GM23338 (cell line): Measurements from ENCODE around the gene YBX2. TPM values are rescaled to one million over a fixed set of nuclear protein-coding genes. Genes with fewer than 3 reads are reported as not detected.
"Not testable (repeated sequence)": the region's sequence is repeated elsewhere in the genome, so short reads cannot be mapped to it uniquely, and the experiment has no call there.

Experiments
- ATAC-seq: fragments of 200-7000 bp; cut with Tn5 transposase; 3 replicates; pipeline ENCODE4 v1.9.1; 2020
- DNase-seq: peaks from one replicate; pipeline ENCODE4 v3.0.0-alpha.2; 2015; ENCODE audit warnings: low spot score
- H2AFZ ChIP-seq: fragments of 200-600 bp; sonication (generic); 2 replicates; pipeline ENCODE4 v1.8.0; 2016; ENCODE audit warnings: antibody characterized with exemption, mild to moderate bottlenecking, moderate library complexity
- H3F3A ChIP-seq: fragments of 200-600 bp; sonication (generic); replicated peaks from 2 replicates; pipeline ENCODE4 v1.8.0; 2017; ENCODE audit warnings: antibody characterized with exemption, mixed run types, low read depth
- H3K27ac ChIP-seq: fragments of 200-600 bp; sonication (generic); 2 replicates; pipeline ENCODE4 v1.6.1; 2016; ENCODE audit warnings: low read depth
- H3K27me3 ChIP-seq: fragments of 200-600 bp; sonication (generic); 2 replicates; pipeline ENCODE4 v1.8.0; 2016; ENCODE audit warnings: mild to moderate bottlenecking, mixed run types, moderate library complexity; ENCODE audit not compliant: insufficient read depth
- H3K36me3 ChIP-seq: fragments of 200-600 bp; sonication (generic); 2 replicates; pipeline ENCODE4 v1.8.0; 2016; ENCODE audit warnings: mild to moderate bottlenecking; ENCODE audit not compliant: insufficient read depth
- H3K4me1 ChIP-seq: fragments of 200-600 bp; sonication (generic); 2 replicates; pipeline ENCODE4 v1.8.0; 2016; ENCODE audit warnings: mild to moderate bottlenecking, moderate library complexity; ENCODE audit not compliant: insufficient read depth
- H3K4me2 ChIP-seq: fragments of 200-600 bp; sonication (generic); 2 replicates; pipeline ENCODE4 v1.7.1; 2017; ENCODE audit warnings: mixed run types
- H3K4me3 ChIP-seq: fragments of 200-600 bp; sonication (generic); 2 replicates; pipeline ENCODE4 v1.6.1; 2016; ENCODE audit warnings: mixed run types
- H3K79me2 ChIP-seq: fragments of 200-600 bp; sonication (generic); replicated peaks from 2 replicates; pipeline ENCODE4 v1.8.0; 2017; ENCODE audit warnings: mild to moderate bottlenecking; ENCODE audit not compliant: insufficient read depth
- H3K9me2 ChIP-seq: fragments of 200-600 bp; sonication (generic); 2 replicates; pipeline ENCODE4 v1.8.0; 2017; ENCODE audit not compliant: insufficient read depth
- H4K20me1 ChIP-seq: fragments of 200-600 bp; sonication (generic); replicated peaks from 2 replicates; pipeline ENCODE4 v1.8.0; 2017; ENCODE audit warnings: mild to moderate bottlenecking; ENCODE audit not compliant: insufficient read depth
- H3K27ac Mint-ChIP-seq: 2 replicates; pipeline ENCODE4 v1.8.0; 2020; ENCODE audit warnings: inconsistent platforms, mild to moderate bottlenecking, moderate library complexity, mixed read lengths
- H3K27me3 Mint-ChIP-seq: 3 replicates; pipeline ENCODE4 v1.8.0; 2022; ENCODE audit warnings: low read depth, mild to moderate bottlenecking, moderate library complexity, mixed read lengths, inconsistent platforms; ENCODE audit not compliant: insufficient read depth, poor library complexity
- H3K36me3 Mint-ChIP-seq: 3 replicates; pipeline ENCODE4 v1.8.0; 2021; ENCODE audit warnings: low read depth, mild to moderate bottlenecking, inconsistent platforms, moderate library complexity, mixed read lengths
- H3K4me1 Mint-ChIP-seq: 3 replicates; pipeline ENCODE4 v1.8.0; 2020; ENCODE audit warnings: mild to moderate bottlenecking, inconsistent platforms, mixed read lengths
- H3K4me3 Mint-ChIP-seq: 3 replicates; pipeline ENCODE4 v1.8.0; 2021; ENCODE audit warnings: moderate library complexity, mild to moderate bottlenecking, inconsistent platforms, mixed read lengths
- H3K9me3 Mint-ChIP-seq: 3 replicates; pipeline ENCODE4 v1.8.0; 2020; ENCODE audit warnings: moderate library complexity, mild to moderate bottlenecking, inconsistent platforms, mixed read lengths
- EZH2phosphoT487 ChIP-seq: fragments of 200-600 bp; sonication (generic); IDR thresholded peaks from one replicate; pipeline ENCODE4 v1.8.1; 2018; ENCODE audit warnings: antibody characterized with exemption; ENCODE audit not compliant: unreplicated experiment
- POLR2AphosphoS5 ChIP-seq: IDR thresholded peaks from 2 replicates; pipeline ENCODE4 v1.6.1; 2016; ENCODE audit warnings: antibody characterized with exemption, low read depth
- STAT1 ChIP-seq: IDR thresholded peaks from one replicate; pipeline ENCODE4 v1.6.1; 2016; ENCODE audit warnings: antibody characterized with exemption; ENCODE audit not compliant: unreplicated experiment
- ZNF114 ChIP-seq: fragments of 250-450 bp; sonication (Bioruptor Pico); IDR thresholded peaks from 2 replicates; pipeline ENCODE4 v1.5.0; 2020; ENCODE audit warnings: mild to moderate bottlenecking, moderate library complexity
- ZNF331 ChIP-seq: fragments of 250-450 bp; sonication (Bioruptor Pico); IDR thresholded peaks from 2 replicates; pipeline ENCODE4 v1.5.0; 2020; ENCODE audit warnings: low read depth, mild to moderate bottlenecking, moderate library complexity
- polyA plus RNA-seq: library from polyadenylated mRNA; unstranded; fragments of >200 nt; fragmentation: Nextera tagmentation; extraction: Ambion mirVana; gene quantifications from 2 replicates; pipeline ENCODE4 v1.2.1, GENCODE V29; 2016
- total RNA-seq: library from RNA; depleted of rRNA; stranded (reverse); fragments of >200 nt; shearing (Covaris generic); gene quantifications from 2 replicates; pipeline ENCODE4 v1.2.3, GENCODE V29; 2014
- TF ChIP-seq, protein P1 (sequence below): IDR thresholded peaks from 2 replicates; pipeline ENCODE4 v1.6.1; 2016; ENCODE audit warnings: antibody characterized with exemption
- TF ChIP-seq, protein P2 (sequence below): fragments of 250-450 bp; sonication (Bioruptor Pico); IDR thresholded peaks from 2 replicates; pipeline ENCODE4 v1.5.0; 2020; ENCODE audit warnings: mild to moderate bottlenecking, moderate library complexity
- TF ChIP-seq, protein P3 (sequence below), 2 experiments: fragments of 200-600 bp in 1 of 2; sonication (generic) in 1 of 2; conservative IDR thresholded peaks; 2 replicates each; pipeline versions ENCODE4 v1.5.1 to v1.6.1; 2016 to 2017; ENCODE audit warnings: antibody characterized with exemption in 2 of 2, low read depth in 2 of 2, mild to moderate bottlenecking in 2 of 2, moderate library complexity in 1 of 2
- TF ChIP-seq, protein P4 (sequence below): IDR thresholded peaks from one replicate; pipeline ENCODE4 v1.6.1; 2018; ENCODE audit warnings: antibody characterized with exemption; ENCODE audit not compliant: unreplicated experiment

YBX2 gene
- total and polyA plus RNA-seq, 2 experiments from 2014 or later: 22.5 to 36.5 TPM

DNA sequence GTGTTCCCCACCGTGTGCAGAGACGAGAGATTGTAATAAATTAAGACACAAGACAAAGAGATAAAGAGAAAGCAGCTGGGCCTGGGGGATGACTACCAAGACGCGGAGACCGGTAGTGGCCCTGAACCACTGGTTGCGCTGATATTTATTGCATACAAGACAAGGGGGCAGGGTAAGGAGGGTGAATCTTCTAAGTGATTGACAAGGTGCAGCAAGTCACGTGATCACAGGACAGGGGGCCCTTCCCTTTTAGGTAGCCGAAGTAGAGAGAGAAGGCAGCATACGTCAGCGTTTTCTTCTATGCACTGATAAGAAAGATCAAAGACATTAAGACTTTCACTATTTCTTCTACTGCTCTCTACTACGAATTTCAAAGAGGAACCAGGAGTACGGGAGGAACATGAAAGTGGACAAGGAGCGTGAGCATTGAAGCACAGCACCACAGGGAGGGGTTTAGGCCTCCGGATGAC is 38.2 kb upstream of the YBX2 start:
- not testable (repeated sequence) for ATAC-seq, H3K4me3 Mint-ChIP-seq
- H3K27ac Mint-ChIP-seq: peak overlapping the region; percentile 51; the same call in 1 of the 2 replicates

DNA sequence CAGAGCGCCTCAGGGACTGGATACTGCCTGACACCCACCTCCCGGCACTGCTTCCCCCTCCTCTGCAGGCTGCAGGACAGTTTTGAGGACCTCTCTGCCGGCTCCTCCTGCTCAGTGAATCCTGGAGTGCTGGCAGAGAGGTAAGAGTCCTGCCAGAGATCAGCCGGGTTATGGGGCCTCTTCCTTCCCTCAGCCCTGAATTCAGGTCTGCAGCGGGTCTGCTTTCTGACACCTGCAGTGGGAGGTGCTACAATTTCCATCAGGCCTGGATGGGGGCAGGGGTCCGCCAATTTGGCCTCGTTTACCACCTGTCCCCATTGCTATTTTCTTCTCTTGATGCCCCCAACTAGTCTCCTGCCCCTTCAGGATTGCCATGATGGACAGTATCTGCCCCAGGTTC is 37.7 kb upstream of the YBX2 start:
- Histone ChIP-seq H3K27ac (no peak overlapping the region), H2AFZ (0 out of 2 replicates have a peak overlapping the region, but pooled peaks have one; percentile 52), H3K4me1 (peaks cover 19% of the 10 kb centered on the region), H3K9me2 (no peaks in the 10 kb centered on the region), H3K4me2 (no peak overlapping the region; the same call in 1 of the 2 replicates), H3K36me3 (no peaks in the 10 kb centered on the region), H3F3A (peaks cover 31% of the 10 kb centered on the region), H3K4me3 (no peak overlapping the region), H4K20me1 (no peaks in the 10 kb centered on the region), H3K27me3 (no peaks in the 10 kb centered on the region), H3K79me2 (peaks cover 14% of the 10 kb centered on the region)
- no peak overlapping the region; the same call in 2 of the 3 replicates for H3K4me3 Mint-ChIP-seq
- ATAC-seq (no peak), DNase-seq (no peak)
- peaks cover 36% of the 10 kb centered on the region for H3K4me1 Mint-ChIP-seq
- H3K27ac Mint-ChIP-seq: peak overlapping the region; percentile 2; the same call in 1 of the 2 replicates
- H3K27me3 Mint-ChIP-seq: peaks cover 9% of the 10 kb centered on the region
- peaks cover 5% of the 10 kb centered on the region; the same call in 1 of the 3 replicates for H3K36me3 Mint-ChIP-seq
- no peaks in the 10 kb centered on the region for H3K9me3 Mint-ChIP-seq
- TF ChIP-seq, protein P1, sequence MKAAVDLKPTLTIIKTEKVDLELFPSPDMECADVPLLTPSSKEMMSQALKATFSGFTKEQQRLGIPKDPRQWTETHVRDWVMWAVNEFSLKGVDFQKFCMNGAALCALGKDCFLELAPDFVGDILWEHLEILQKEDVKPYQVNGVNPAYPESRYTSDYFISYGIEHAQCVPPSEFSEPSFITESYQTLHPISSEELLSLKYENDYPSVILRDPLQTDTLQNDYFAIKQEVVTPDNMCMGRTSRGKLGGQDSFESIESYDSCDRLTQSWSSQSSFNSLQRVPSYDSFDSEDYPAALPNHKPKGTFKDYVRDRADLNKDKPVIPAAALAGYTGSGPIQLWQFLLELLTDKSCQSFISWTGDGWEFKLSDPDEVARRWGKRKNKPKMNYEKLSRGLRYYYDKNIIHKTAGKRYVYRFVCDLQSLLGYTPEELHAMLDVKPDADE: no peak
- TF ChIP-seq, protein P2, sequence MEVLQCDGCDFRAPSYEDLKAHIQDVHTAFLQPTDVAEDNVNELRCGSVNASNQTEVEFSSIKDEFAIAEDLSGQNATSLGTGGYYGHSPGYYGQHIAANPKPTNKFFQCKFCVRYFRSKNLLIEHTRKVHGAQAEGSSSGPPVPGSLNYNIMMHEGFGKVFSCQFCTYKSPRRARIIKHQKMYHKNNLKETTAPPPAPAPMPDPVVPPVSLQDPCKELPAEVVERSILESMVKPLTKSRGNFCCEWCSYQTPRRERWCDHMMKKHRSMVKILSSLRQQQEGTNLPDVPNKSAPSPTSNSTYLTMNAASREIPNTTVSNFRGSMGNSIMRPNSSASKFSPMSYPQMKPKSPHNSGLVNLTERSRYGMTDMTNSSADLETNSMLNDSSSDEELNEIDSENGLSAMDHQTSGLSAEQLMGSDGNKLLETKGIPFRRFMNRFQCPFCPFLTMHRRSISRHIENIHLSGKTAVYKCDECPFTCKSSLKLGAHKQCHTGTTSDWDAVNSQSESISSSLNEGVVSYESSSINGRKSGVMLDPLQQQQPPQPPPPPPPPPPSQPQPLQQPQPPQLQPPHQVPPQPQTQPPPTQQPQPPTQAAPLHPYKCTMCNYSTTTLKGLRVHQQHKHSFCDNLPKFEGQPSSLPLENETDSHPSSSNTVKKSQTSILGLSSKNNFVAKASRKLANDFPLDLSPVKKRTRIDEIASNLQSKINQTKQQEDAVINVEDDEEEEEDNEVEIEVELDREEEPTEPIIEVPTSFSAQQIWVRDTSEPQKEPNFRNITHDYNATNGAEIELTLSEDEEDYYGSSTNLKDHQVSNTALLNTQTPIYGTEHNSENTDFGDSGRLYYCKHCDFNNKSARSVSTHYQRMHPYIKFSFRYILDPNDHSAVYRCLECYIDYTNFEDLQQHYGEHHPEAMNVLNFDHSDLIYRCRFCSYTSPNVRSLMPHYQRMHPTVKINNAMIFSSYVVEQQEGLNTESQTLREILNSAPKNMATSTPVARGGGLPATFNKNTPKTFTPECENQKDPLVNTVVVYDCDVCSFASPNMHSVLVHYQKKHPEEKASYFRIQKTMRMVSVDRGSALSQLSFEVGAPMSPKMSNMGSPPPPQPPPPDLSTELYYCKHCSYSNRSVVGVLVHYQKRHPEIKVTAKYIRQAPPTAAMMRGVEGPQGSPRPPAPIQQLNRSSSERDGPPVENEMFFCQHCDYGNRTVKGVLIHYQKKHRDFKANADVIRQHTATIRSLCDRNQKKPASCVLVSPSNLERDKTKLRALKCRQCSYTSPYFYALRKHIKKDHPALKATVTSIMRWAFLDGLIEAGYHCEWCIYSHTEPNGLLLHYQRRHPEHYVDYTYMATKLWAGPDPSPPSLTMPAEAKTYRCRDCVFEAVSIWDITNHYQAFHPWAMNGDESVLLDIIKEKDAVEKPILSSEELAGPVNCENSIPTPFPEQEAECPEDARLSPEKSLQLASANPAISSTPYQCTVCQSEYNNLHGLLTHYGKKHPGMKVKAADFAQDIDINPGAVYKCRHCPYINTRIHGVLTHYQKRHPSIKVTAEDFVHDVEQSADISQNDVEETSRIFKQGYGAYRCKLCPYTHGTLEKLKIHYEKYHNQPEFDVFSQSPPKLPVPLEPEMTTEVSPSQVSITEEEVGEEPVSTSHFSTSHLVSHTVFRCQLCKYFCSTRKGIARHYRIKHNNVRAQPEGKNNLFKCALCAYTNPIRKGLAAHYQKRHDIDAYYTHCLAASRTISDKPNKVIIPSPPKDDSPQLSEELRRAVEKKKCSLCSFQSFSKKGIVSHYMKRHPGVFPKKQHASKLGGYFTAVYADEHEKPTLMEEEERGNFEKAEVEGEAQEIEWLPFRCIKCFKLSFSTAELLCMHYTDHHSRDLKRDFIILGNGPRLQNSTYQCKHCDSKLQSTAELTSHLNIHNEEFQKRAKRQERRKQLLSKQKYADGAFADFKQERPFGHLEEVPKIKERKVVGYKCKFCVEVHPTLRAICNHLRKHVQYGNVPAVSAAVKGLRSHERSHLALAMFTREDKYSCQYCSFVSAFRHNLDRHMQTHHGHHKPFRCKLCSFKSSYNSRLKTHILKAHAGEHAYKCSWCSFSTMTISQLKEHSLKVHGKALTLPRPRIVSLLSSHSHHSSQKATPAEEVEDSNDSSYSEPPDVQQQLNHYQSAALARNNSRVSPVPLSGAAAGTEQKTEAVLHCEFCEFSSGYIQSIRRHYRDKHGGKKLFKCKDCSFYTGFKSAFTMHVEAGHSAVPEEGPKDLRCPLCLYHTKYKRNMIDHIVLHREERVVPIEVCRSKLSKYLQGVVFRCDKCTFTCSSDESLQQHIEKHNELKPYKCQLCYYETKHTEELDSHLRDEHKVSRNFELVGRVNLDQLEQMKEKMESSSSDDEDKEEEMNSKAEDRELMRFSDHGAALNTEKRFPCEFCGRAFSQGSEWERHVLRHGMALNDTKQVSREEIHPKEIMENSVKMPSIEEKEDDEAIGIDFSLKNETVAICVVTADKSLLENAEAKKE: no peak
- TF ChIP-seq, protein P3, sequence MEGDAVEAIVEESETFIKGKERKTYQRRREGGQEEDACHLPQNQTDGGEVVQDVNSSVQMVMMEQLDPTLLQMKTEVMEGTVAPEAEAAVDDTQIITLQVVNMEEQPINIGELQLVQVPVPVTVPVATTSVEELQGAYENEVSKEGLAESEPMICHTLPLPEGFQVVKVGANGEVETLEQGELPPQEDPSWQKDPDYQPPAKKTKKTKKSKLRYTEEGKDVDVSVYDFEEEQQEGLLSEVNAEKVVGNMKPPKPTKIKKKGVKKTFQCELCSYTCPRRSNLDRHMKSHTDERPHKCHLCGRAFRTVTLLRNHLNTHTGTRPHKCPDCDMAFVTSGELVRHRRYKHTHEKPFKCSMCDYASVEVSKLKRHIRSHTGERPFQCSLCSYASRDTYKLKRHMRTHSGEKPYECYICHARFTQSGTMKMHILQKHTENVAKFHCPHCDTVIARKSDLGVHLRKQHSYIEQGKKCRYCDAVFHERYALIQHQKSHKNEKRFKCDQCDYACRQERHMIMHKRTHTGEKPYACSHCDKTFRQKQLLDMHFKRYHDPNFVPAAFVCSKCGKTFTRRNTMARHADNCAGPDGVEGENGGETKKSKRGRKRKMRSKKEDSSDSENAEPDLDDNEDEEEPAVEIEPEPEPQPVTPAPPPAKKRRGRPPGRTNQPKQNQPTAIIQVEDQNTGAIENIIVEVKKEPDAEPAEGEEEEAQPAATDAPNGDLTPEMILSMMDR (conservative IDR thresholded peaks at IDR 0.05; ENCODE audit: low read depth in 2 of 2): no peak
- TF ChIP-seq POLR2AphosphoS5: no peak
- TF ChIP-seq ZNF114 (CRISPR knock-in tag): no peak
- TF ChIP-seq EZH2phosphoT487: no peak
- no peak for TF ChIP-seq STAT1
- TF ChIP-seq ZNF331: no peak
- TF ChIP-seq, protein P4, sequence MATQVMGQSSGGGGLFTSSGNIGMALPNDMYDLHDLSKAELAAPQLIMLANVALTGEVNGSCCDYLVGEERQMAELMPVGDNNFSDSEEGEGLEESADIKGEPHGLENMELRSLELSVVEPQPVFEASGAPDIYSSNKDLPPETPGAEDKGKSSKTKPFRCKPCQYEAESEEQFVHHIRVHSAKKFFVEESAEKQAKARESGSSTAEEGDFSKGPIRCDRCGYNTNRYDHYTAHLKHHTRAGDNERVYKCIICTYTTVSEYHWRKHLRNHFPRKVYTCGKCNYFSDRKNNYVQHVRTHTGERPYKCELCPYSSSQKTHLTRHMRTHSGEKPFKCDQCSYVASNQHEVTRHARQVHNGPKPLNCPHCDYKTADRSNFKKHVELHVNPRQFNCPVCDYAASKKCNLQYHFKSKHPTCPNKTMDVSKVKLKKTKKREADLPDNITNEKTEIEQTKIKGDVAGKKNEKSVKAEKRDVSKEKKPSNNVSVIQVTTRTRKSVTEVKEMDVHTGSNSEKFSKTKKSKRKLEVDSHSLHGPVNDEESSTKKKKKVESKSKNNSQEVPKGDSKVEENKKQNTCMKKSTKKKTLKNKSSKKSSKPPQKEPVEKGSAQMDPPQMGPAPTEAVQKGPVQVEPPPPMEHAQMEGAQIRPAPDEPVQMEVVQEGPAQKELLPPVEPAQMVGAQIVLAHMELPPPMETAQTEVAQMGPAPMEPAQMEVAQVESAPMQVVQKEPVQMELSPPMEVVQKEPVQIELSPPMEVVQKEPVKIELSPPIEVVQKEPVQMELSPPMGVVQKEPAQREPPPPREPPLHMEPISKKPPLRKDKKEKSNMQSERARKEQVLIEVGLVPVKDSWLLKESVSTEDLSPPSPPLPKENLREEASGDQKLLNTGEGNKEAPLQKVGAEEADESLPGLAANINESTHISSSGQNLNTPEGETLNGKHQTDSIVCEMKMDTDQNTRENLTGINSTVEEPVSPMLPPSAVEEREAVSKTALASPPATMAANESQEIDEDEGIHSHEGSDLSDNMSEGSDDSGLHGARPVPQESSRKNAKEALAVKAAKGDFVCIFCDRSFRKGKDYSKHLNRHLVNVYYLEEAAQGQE: no peak

More for the DNA sequence above, 38.2 kb upstream of the YBX2 start:
- H3F3A ChIP-seq: peaks cover 36% of the 10 kb centered on the region
- H3K4me3 ChIP-seq, H3K36me3 Mint-ChIP-seq, DNase-seq, H3K36me3 ChIP-seq, H4K20me1 ChIP-seq, H3K9me3 Mint-ChIP-seq, H3K9me2 ChIP-seq, H3K4me2 ChIP-seq, H3K27me3 Mint-ChIP-seq, H3K27ac ChIP-seq, H3K27me3 ChIP-seq: not testable (repeated sequence)
- 0 out of 2 replicates have a peak overlapping the region, but pooled peaks have one; percentile 52 for H2AFZ ChIP-seq
- peaks cover 40% of the 10 kb centered on the region for H3K4me1 Mint-ChIP-seq
- peaks cover 13% of the 10 kb centered on the region for H3K79me2 ChIP-seq
- peaks cover 24% of the 10 kb centered on the region for H3K4me1 ChIP-seq
